Hippocampal formation (tissue), 2 donors: ENCODE results near the gene AADACL4.
"Not testable (repeated sequence)": the region's sequence is repeated elsewhere in the genome, so short reads cannot be mapped to it uniquely, and the experiment has no call there.

Source experiments
- DNase-seq, 2 donors: peaks; one replicate each; lab custom pipeline; 2025; lab: John Stamatoyannopoulos, UW

AADACL4 gene

GRCh38 chr1:12629985-12630760, 13.7 kb upstream of the AADACL4 start:
- DNase-seq, result no peak

GRCh38 chr1:12630946-12631530, 12.8 kb upstream of the AADACL4 start:
- DNase-seq, result no peak

GRCh38 chr1:12631571-12631970, 12.3 kb upstream of the AADACL4 start:
- no peak for DNase-seq

GRCh38 chr1:12634156-12634555, 9.7 kb upstream of the AADACL4 start:
- DNase-seq, result no peak

- no peak for DNase-seq
These were observed 9.1 kb upstream of the AADACL4 start for GRCh38 chr1:12634696-12635202.

- no peak for DNase-seq
These were observed 7.6 kb upstream of the AADACL4 start for GRCh38 chr1:12636098-12636950.

- DNase-seq, result no peak
These were observed 6.2 kb upstream of the AADACL4 start for GRCh38 chr1:12637693-12638092.

GRCh38 chr1:12640237-12640957, 3.5 kb upstream of the AADACL4 start:
- no peak for DNase-seq

GRCh38 chr1:12640958-12641272, 3.0 kb upstream of the AADACL4 start:
- no peak for DNase-seq

GRCh38 chr1:12643079-12643478, 806 bp upstream of the AADACL4 start:
- no peak for DNase-seq

- no peak for DNase-seq
These were observed 352 bp downstream of the AADACL4 start for GRCh38 chr1:12644237-12644636.

- DNase-seq, result no peak
These were observed 944 bp downstream of the AADACL4 start for GRCh38 chr1:12644829-12645228.

- DNase-seq, result not testable (repeated sequence)
These were observed 1.5 kb downstream of the AADACL4 start for GRCh38 chr1:12645401-12645800.

- DNase-seq, result no peak
These were observed 4.9 kb downstream of the AADACL4 start for GRCh38 chr1:12648741-12649140.

GRCh38 chr1:12649971-12650421, 6.1 kb downstream of the AADACL4 start:
- no peak for DNase-seq

- no peak for DNase-seq
These were observed 10.2 kb downstream of the AADACL4 start for GRCh38 chr1:12654004-12654567.

GRCh38 chr1:12654657-12655056, 10.8 kb downstream of the AADACL4 start:
- DNase-seq, result no peak

- no peak for DNase-seq
These were observed 12.7 kb downstream of the AADACL4 start for GRCh38 chr1:12656575-12656974.

GRCh38 chr1:12657060-12657884, 13.4 kb downstream of the AADACL4 start:
- no peak for DNase-seq

GRCh38 chr1:12657885-12658512, 14.1 kb downstream of the AADACL4 start:
- not testable (repeated sequence) for DNase-seq
